ENCODE data around the gene DGCR2. TPM values are rescaled to one million over a fixed set of nuclear protein-coding genes. Genes with fewer than 3 reads are reported as not detected.

The DGCR2 gene
- total and polyA plus RNA-seq, 2 experiments from 2014 or later = 25.6 to 42.7 TPM

DNA sequence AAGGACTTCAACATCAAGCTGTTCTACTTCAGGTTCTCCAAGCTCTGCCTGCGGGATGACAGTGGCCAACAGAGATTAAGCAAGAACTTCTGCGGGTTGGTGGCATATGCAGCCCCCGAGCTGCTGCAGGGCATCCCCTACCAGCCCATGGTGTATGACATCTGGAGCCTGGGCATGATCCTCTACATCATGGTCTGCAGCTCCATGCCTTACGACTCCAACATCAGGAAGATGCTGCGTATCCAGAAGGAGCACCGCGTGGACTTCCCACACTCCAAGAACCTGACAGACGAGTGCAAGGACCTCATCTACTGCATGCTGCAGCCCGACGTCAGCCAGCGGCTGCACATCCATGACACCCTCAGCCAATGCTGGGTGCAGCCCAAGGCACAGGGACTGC is 2.8 kb upstream of the DGCR2 start:
- TF ChIP-seq EZH2 (IDR thresholded peaks at IDR 0.05; ENCODE audit: insufficient read depth, poor library complexity, severe bottlenecking) (no peak), EZH2phosphoT487 (IDR thresholded peaks at IDR 0.05; ENCODE audit: insufficient read depth, low read depth) (no peak)
- Histone ChIP-seq H3K4me2 (ENCODE audit: unreplicated experiment) (no peak overlapping the region), H4K20me1 (ENCODE audit: insufficient read depth) (0 out of 2 replicates have a peak, but pooled peaks cover 4% of the 10 kb centered on the region), H3K27ac (no peak overlapping the region), H3K79me2 (ENCODE audit: insufficient read depth) (peaks cover 17% of the 10 kb centered on the region), H2AFZ (no peak overlapping the region), H3F3A (ENCODE audit: insufficient read depth) (no peaks in the 10 kb centered on the region), H3K9me3 (ENCODE audit: low read depth) (no peaks in the 10 kb centered on the region), H3K4me3 (no peak overlapping the region), H3K36me3 (ENCODE audit: low read depth) (no peaks in the 10 kb centered on the region), H3K4me1 (ENCODE audit: insufficient read depth) (peaks cover 9% of the 10 kb centered on the region; the same call in 1 of the 2 replicates), H3K27me3 (replicated peaks; ENCODE audit: insufficient read depth) (no peaks in the 10 kb centered on the region), H3K9me2 (ENCODE audit: insufficient read depth) (no peaks in the 10 kb centered on the region), H3K9ac (no peak overlapping the region)
- 90 to 92% methylated on average over 11 of the region's 11 CpGs for WGBS, 2 experiments (ENCODE audit: low coverage in 1 of 2, low lambda C conversion rate in 2 of 2, missing lambda C conversion rate in 2 of 2)
- in situ Hi-C loops (cut with MboI) = no loop called here
- no peak for DNase-seq

DNA sequence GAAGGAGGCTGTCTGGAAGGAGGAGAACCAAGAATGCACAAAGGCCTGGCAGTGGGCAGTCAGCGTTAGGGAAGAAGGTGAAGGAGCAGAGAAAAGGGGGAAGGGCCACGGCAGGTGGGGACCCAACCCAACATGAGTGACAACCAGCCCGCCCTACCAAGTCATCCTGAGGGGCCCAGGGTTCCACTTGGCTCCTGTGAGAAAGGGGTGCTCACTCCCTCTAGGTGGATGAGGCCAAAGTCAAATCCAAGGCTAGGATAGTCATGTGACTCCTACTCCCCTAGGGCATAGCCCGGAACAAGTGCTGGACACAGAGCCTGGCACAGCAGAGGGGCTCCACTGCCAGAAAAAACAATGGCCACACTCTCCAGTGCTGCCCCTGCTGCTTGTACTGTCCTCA is 2.2 kb upstream of the DGCR2 start:
- Histone ChIP-seq H3K4me1 (ENCODE audit: insufficient read depth) (peaks cover 9% of the 10 kb centered on the region; the same call in 1 of the 2 replicates), H2AFZ (no peak overlapping the region), H3F3A (ENCODE audit: insufficient read depth) (no peaks in the 10 kb centered on the region), H3K79me2 (ENCODE audit: insufficient read depth) (peaks cover 23% of the 10 kb centered on the region), H3K4me3 (no peak overlapping the region), H4K20me1 (ENCODE audit: insufficient read depth) (0 out of 2 replicates have a peak, but pooled peaks cover 4% of the 10 kb centered on the region), H3K9me2 (ENCODE audit: insufficient read depth) (no peaks in the 10 kb centered on the region), H3K27me3 (replicated peaks; ENCODE audit: insufficient read depth) (no peaks in the 10 kb centered on the region), H3K9ac (no peak overlapping the region), H3K9me3 (ENCODE audit: low read depth) (no peaks in the 10 kb centered on the region), H3K4me2 (ENCODE audit: unreplicated experiment) (no peak overlapping the region), H3K27ac (no peak overlapping the region), H3K36me3 (ENCODE audit: low read depth) (no peaks in the 10 kb centered on the region)
- TF ChIP-seq EZH2phosphoT487 (IDR thresholded peaks at IDR 0.05; ENCODE audit: insufficient read depth, low read depth) (no peak), EZH2 (IDR thresholded peaks at IDR 0.05; ENCODE audit: insufficient read depth, poor library complexity, severe bottlenecking) (no peak)
- no peak for DNase-seq
- in situ Hi-C loops (cut with MboI) = no loop called here
- 54 to 64% methylated on average over 4 of the region's 4 CpGs for WGBS, 2 experiments (ENCODE audit: low coverage in 1 of 2, low lambda C conversion rate in 2 of 2, missing lambda C conversion rate in 2 of 2)

- no peak overlapping the region for H2AFZ ChIP-seq
- no peak overlapping the region for H3K4me3 ChIP-seq
- H3K4me2 ChIP-seq (ENCODE audit: unreplicated experiment) = no peak overlapping the region
- peaks cover 9% of the 10 kb centered on the region; the same call in 1 of the 2 replicates for H3K4me1 ChIP-seq (ENCODE audit: insufficient read depth)
- WGBS, 2 experiments (ENCODE audit: low coverage in 1 of 2, low lambda C conversion rate in 2 of 2, missing lambda C conversion rate in 2 of 2) = 73 to 74% methylated on average over 4 of the region's 4 CpGs
- no peak overlapping the region for H3K27ac ChIP-seq
- peaks cover 28% of the 10 kb centered on the region for H3K79me2 ChIP-seq (ENCODE audit: insufficient read depth)
- H3K9me2 ChIP-seq (ENCODE audit: insufficient read depth) = no peaks in the 10 kb centered on the region
- H3K36me3 ChIP-seq (ENCODE audit: low read depth) = no peaks in the 10 kb centered on the region
- TF ChIP-seq EZH2phosphoT487 (IDR thresholded peaks at IDR 0.05; ENCODE audit: insufficient read depth, low read depth) (no peak), EZH2 (IDR thresholded peaks at IDR 0.05; ENCODE audit: insufficient read depth, poor library complexity, severe bottlenecking) (no peak)
- no peaks in the 10 kb centered on the region for H3K27me3 ChIP-seq (replicated peaks; ENCODE audit: insufficient read depth)
- H4K20me1 ChIP-seq (ENCODE audit: insufficient read depth) = 0 out of 2 replicates have a peak, but pooled peaks cover 4% of the 10 kb centered on the region
- no peaks in the 10 kb centered on the region for H3F3A ChIP-seq (ENCODE audit: insufficient read depth)
- no peak for DNase-seq
- H3K9ac ChIP-seq = no peak overlapping the region
- in situ Hi-C loops (cut with MboI) = no loop called here
- no peaks in the 10 kb centered on the region for H3K9me3 ChIP-seq (ENCODE audit: low read depth)
Measured at GRCh38 chr22:19123936-19124335, 1.7 kb upstream of the DGCR2 start.

DNA sequence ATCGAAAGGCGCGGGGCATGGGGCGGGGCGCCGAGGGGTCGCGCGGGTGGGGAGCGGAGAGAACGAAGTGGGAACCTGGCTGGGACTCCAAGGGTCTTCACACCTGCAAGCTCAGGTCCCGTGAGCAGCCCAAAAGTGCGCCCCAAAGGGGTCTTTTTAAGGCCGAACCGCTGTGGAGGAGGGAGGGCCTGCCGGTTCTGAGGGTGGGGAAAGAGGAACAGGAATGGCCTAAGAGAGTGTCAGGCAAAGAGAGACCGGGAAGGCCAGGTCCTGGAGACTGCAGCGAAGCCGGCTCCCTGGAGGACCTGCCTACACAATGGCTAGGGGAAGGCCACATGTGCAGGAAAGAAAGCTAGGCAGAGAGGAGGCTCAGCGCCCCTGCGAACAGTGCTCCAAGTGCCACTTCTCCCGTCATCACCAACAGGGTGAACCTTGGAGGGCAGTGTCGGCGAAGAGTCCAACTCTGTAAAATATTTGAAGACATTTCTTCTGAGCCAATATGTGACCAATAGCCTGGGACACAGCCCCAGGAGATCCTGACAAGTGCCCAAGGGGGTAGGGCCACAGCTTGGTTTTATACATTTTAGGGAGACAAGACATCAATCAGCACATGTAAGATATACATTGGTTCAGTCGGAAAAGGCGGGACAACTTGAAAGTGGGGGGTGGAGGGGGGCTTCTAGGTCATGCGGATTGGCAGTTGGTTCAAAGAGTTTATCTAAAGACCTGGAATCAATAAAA is 710 bp upstream of the DGCR2 start:
- Histone ChIP-seq H2AFZ (peak overlapping the region; percentile 95), H3K4me2 (ENCODE audit: unreplicated experiment) (peak overlapping the region; percentile 81), H3K4me1 (ENCODE audit: insufficient read depth) (peaks cover 9% of the 10 kb centered on the region; the same call in 1 of the 2 replicates), H3K9ac (peak overlapping the region; percentile 90), H3F3A (ENCODE audit: insufficient read depth) (no peaks in the 10 kb centered on the region), H3K9me2 (ENCODE audit: insufficient read depth) (no peaks in the 10 kb centered on the region), H3K79me2 (ENCODE audit: insufficient read depth) (peaks cover 38% of the 10 kb centered on the region), H3K27me3 (replicated peaks; ENCODE audit: insufficient read depth) (no peaks in the 10 kb centered on the region), H4K20me1 (ENCODE audit: insufficient read depth) (0 out of 2 replicates have a peak, but pooled peaks cover 4% of the 10 kb centered on the region), H3K9me3 (ENCODE audit: low read depth) (no peaks in the 10 kb centered on the region), H3K27ac (no peak overlapping the region), H3K4me3 (peak overlapping the region; percentile 92), H3K36me3 (ENCODE audit: low read depth) (no peaks in the 10 kb centered on the region)
- whole genome bisulfite sequencing, 2 experiments (ENCODE audit: low coverage in 1 of 2, low lambda C conversion rate in 2 of 2, missing lambda C conversion rate in 2 of 2) = 33 to 35% methylated on average over 21 to 27 of the region's 27 CpGs
- TF ChIP-seq EZH2phosphoT487 (IDR thresholded peaks at IDR 0.05; ENCODE audit: insufficient read depth, low read depth) (no peak), EZH2 (IDR thresholded peaks at IDR 0.05; ENCODE audit: insufficient read depth, poor library complexity, severe bottlenecking) (no peak)
- in situ Hi-C loops (cut with MboI) = no loop called here
- peak; percentile 30 for DNase-seq

All from GM23248 (cell line).